Stimulated activated CD8-positive, alpha-beta memory T cell treated with anti-CD3 and anti-CD28 coated beads, Interleukin-15, amount 100 ng/mL, for 24 hours (primary cell): ENCODE data around the gene PTPRC.
"Not testable (repeated sequence)": the region's sequence is repeated elsewhere in the genome, so short reads cannot be mapped to it uniquely, and the experiment has no call there.

Source experiments
- DNase-seq: peaks from one replicate; pipeline ENCODE4 v3.0.0-alpha.2; 2020; ENCODE audit warnings: low read depth

Gene PTPRC

GRCh38 chr1:198638894-198639635, at the start of gene PTPRC:
PTPRC (plus strand) TSS chr1:198639040; CDS start chr1:198639269, 229 bp downstream.
- no peak for DNase-seq

DNA sequence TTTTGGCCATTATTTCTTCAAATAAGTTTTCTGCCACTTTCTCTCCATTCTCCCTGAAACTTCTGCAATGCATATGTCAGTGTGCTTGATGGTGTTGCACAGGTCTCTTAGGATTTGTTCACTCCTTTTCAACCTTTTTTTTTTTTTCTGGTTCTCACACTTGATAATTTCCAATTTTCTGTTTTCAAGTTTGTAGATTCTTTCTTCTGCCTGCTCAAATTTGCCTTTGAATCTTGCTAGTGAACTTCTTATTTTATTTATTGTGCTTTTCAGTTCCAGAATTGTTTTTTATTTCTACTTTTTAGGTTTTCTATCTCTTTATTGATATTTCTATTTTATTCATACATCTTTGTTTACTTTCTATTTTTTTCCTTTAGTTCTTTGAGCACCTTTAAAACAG, 48.4 kb upstream of the PTPRC start:
- DNase-seq, result no peak

GRCh38 chr1:198595765-198596164, 43.1 kb upstream of the PTPRC start:
- DNase-seq, result no peak

GRCh38 chr1:198597690-198598430, 41.0 kb upstream of the PTPRC start:
- no peak for DNase-seq

DNA sequence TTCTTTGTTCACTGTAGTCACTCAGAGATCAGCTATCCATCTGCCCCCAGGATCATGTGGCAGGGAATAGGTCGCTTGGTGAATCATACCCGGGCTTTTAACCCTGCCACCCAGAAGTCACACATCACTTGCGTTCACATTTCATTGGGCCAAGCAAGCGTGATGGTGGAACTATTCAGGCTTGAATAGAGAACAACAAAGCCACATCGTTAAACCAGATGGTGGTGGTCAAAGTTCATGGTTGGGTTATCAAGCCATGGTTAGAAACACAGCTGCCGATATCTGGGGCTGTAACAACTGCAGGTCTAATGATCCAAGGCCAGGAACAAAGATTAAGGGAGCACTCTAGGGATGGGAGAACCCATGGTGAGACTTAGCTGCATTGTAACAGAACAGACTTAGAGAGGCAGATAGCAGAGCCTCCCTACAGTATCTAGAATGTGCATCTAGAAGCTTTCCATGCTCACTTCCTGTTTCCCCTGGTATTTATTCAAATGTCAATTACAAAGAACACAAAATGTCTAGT, 40.0 kb upstream of the PTPRC start:
- no peak for DNase-seq

- DNase-seq, result no peak
Measured at GRCh38 chr1:198599749-198600148, 39.1 kb upstream of the PTPRC start.

DNA sequence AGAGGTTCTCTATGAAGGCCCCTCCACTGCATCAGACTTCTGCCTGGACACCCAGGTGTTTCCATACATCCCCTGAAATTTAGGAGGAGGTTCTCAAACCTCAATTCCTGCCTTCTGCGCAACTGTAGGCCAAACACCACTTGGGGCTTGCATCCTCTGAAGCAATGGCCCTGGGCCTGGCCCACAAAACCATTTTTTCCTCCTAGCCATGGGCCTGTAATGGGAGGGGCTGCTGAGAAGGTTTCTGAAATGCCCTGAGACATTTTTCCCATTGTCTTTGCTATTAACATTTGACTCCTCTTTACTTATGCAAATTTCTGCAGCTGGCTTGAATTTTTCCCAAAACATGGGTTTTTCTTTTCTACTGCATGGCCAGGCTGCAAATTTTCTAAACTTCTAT, 37.9 kb upstream of the PTPRC start:
- no peak for DNase-seq

- DNase-seq, result not testable (repeated sequence)
Measured at GRCh38 chr1:198601310-198601709, 37.5 kb upstream of the PTPRC start.

DNA sequence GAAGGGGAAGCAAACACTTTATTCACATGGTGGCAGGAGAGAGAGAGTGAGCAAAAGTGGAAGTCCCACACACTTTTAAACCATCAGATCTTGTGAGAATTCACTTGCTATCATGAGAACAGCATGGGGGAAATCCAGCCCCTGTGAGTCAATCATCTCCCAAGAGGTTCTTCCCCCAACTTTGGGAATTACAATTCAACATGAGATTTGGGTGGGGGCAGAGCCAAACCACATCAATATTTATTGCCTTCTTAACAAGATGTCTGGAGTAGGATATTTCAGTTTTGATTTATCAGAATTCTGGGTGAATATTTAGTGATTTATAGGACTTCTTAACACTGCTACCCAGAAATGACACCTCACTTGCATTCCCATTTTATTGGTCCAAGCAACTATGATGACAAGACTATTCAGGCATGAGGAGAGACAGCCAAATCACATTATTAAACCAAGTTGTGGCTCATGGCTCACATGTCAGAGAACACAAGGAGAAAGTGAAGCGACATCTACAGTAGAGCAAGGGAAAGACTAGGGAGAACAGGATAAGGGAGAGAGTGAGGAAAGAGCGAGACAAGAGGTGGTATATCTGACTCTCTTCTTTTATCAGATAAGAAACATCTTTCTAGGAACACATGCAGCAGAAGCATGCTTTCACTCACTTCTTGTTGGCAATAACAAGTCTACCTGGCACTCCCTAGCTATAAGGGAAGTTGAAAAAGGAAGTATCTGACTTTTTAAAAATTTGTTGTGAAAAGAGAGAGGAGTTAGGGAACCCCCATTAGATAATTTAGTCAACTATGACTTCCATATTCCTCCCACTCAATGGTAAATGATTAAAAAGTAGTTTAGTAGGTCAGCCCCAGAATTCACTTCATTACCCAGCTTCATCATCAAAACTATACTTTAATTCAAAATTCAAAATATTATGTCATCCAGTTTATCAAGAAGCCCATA, 36.6 kb upstream of the PTPRC start:
- no peak for DNase-seq

DNA sequence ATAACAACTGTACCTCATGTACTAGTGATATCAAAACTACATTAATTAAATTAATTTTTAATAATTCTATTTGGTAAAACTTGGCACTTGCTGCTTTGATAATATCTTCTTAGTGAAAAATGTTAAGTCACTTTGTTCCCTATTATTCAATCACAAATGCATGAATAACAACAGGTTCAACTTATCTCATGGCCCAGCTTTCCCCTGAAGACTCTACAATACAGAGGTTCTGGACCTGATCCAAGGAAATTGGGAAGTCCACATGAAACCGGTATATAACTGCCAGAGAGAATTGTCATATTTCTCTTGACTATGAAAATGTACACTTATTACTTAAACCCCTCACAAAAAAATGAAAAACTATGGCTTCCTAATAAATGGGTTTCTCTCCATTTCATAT, 33.9 kb upstream of the PTPRC start:
- no peak for DNase-seq

DNA sequence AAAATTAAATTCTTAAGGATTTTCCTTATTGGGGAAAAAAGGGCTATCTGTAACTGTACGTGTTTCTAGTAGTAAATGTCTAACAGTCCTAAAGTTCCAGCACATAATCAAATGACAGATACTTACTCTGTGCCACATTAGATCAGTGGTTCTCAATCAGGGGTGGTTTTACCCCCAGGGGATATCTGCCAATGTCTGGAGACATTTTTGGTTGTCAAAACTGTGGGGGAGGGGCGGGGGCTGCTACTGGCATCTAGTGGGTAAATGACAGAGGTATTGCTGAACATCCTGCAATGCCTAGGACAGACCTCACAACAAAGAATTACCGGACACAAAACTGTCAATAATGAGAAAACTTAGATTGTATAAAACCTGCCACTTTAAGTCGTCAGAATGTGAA, 33.4 kb upstream of the PTPRC start:
- no peak for DNase-seq

DNA sequence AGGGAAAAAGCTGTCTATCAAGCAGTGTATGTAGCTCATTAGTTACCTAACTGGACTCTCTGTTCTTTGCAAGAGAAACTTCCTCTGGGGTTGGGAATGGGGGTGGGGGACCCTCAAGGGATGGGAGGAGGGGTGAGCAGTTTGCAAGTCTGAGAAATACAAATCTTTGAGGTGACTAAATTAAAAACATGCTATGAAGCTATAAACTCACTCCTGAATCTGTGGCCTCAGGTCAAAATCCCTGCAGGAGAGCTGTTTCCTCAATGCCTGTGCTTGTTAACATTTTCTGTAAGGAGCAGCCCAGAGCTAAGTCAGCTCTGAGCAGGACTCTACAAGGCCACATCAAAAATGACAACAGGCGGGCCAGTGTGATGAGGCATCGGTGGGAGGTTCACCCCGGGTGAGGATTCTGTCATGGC, 32.8 kb upstream of the PTPRC start:
- no peak for DNase-seq

DNA sequence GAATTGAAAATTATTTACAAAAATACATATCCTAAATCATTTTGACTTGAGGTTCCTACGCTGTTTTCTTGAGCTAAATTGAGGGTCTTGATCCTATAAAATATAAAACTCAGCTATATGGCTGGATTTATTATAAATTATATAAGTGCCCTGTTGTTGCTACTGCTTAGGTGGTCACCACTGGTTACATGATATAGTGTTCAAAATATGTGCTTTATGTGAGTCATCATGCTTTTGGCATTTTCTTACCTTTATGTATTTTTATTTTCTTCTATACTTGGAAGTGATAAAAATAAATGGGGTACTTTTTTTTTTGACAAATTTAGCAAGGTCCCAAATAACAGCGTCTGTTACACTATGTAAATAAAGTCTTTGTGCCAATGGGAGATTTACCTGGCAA, 31.1 kb upstream of the PTPRC start:
- DNase-seq, result no peak

GRCh38 chr1:198610362-198610761, 28.5 kb upstream of the PTPRC start:
- DNase-seq, result no peak

- no peak for DNase-seq
Measured at GRCh38 chr1:198611219-198611618, 27.6 kb upstream of the PTPRC start.

DNA sequence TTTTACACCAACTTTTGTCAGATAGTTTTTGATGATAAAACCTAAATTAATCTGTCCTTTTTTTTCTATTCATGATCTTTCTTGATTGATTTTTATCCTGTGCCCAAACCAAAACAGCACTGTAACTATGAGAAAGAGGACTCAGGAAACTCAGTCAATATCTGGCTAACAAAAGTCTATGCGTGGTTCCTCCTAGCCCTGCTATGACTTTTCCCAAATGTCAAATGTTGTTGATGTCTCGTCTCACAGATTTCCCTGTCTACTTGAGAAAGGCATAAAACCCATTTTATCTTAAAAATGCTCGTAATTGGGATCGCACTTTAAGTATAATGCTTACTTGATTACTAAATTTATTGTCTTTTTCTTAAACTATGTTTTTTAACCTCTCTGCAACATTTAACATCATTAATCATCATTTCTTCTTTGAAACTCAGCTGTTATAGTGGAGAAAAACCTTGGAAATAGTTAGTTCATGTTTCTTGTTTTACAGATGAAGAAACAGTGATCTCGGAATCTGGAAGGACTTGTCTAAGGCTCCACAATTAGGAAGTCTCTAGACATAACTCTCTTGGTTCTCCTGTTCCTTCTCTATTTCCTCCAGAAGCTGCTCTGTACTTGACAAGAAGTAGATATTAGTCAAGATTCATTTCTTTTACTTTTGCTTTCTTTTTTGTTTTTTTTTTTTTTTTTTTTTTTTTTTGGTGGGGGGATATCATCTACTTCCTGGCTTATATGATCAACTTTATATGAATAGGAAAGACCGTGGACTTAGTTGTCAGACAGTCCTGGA, 26.2 kb upstream of the PTPRC start:
- DNase-seq, result no peak

DNA sequence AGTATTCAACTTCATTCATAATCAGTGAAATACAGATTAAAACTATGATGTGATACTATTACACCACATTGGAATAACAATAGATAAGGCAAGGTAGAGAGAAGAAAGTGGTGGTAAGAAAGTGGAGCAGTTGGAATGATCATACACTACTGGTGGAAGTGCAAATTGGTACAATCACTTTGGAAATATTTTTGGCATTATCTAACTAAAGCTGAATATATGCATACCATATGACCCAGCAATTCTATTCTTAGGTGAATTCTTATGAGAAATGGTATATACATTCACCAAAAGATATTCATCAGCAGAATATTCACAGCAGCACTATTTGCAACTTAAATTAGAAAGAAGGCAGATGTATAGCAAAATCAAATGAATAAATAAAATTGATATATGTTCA, 21.4 kb upstream of the PTPRC start:
- no peak for DNase-seq

DNA sequence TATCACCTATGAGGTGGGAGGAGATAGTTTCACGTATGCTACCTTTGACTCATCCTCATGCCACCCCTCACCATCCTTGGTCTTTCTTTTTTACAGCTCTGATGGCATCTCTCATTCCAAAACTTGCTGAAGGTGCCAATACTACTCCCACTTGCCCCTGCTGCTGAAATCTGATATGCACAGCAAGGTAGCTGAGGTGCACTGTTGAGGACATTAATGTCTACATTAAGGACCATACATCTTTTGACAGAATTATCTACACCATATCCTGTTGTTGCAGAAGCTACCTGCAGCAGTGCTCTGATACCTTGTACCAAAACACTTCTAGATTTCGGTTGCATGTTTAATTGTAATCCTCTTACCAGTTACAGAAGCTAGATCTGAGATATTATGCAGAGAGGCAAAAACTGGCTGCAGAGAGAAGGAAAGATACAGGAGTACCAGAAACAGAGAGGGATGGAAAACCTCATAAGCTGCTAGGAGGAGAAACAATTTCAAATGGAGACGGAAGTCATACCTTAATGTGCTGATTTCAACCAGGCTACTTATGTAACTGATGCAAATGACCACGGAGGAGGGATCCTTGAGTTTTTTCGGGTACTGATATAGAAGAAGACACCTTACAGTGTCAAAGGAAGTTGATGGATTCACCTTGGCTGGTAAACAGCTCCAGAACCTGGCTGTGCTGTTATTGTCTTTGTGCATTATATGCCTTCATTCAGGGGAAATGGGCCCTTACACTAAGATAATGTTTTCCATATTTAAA, 19.3 kb upstream of the PTPRC start:
- DNase-seq, result no peak

- DNase-seq, result no peak
Measured at GRCh38 chr1:198620218-198620617, 18.6 kb upstream of the PTPRC start.

DNA sequence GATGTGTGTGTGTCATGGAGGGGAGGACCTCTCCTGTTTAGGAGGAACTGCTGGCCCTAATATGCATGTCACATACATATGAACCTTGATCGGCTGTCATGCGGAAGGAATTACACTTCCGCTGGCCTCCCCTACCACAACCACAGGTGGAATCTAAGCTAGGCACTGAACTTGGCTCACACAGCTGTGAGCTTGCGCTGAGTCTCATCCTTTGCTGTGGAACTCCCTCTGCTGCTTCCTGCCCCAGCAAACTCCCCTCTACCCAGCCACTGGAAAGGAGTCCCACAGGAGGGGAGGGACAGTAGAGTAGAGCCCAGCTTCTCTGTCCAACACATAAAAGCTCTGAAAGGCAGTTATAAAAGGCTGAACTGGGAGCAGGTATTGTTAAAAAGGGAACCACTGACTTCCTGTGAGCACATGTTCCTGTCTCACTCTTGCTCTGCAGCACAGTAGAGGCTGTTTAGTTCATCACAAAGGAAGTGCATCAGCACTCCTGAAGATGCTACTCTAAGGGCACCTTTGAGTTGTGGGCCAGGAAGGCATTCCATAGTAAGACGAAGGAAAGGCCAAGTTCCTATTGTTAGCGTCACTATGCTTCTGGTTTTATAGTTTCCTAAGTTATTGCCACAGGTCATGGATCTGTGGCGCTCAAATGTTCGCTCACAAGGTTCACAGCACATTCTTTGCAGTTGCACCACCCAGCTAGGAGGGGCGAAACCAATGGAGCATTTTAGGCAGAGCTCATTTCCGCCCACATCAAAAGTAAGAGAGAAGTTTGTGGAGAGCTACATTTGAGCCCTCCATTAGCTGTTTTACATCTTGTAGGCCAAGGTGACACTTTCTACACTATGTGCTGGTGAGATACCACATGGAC, 17.7 kb upstream of the PTPRC start:
- no peak for DNase-seq
